SK-MEL-5 (cell line): ENCODE results near the gene UGT1A3. TPM values are rescaled to one million over a fixed set of nuclear protein-coding genes. Genes with fewer than 3 reads are reported as not detected.

Experiments
- DNase-seq: peaks from one replicate; pipeline ENCODE4 v3.0.0-alpha.2; 2016; ENCODE audit warnings: low read depth, low spot score
- in situ Hi-C: cut with HindIII; loops from 2 replicates; pipeline ENCODE4 v1.10.0; 2016; ENCODE audit warnings: low sequenced_read_pairs, high pct_unique_total_duplicates, low pct_unique_long_range_greater_than_20kb
- total RNA-seq: library from RNA; depleted of rRNA; stranded (reverse); fragments of >200 nt; shearing (Covaris generic); gene quantifications from 2 replicates; pipeline ENCODE4 v1.2.3, GENCODE V29; 2014

The UGT1A3 gene
- total RNA-seq, 1 experiment from 2014 or later = not detected

DNA sequence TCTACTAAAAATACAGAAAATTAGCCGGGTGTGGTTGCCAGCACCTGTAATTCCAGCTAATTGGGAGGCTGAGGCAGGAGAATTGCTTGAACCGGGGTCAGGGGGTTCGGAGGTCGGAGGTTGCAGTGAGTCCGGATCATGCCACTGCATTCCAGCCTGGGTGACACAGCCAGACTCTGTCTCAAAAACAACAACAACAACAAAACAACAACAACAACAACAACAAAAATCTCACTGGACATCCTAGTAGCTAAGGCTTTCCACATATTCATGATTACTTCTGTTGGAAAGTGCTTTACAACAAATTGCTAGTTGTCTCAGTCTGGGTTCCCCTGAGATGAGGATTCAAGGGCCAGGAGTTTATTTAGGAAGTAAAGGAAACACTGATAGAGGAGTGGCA is 45.0 kb downstream of the UGT1A3 start:
- no peak for DNase-seq
- in situ Hi-C loops = no loop called here

DNA sequence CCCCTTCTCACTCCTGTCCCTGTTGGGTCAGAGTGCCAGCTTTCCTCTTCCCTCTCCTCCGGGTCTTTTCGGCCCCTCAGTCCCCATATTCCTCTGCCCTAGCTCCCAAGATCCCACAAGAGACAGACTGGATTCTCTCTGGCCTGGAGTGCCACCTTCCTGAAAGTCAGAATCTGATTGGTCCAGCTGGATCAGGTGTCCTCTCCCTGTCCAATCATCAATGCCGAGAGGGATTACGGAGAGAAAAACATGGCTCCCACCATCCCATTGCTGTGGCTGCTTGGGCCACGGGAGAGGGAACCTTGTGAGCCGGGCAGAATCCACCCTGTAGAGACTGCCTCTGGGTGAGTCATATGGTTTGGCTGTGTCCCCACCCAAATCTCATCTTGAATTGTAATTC is 46.6 kb downstream of the UGT1A3 start:
- in situ Hi-C loops = no loop called here
- peak; percentile 14 for DNase-seq

DNA sequence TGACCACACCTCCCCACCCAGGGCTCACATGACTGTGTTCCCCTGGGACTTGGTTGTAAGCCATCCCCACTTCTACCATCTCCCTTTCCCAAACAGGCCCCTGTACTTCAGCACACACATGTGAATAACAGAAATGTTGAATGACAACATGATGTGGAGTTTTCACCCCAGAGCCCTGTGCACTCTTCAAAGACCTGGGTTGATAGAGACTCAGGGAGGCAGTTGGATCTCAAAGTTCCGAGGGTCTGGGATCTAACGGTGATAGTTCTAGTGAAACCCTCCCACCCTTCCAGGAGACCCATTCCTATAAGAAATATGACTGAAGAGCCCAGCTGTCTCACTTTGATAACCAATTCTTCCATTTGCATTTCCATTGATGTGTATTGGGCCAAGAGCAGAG is 49.2 kb downstream of the UGT1A3 start, which contains the start of gene MROH2A:
MROH2A (plus strand) TSS at position 301 of the 400 bp plus-strand sequence. CDS start 1,029 bp downstream, outside the sequence.
- no peak for DNase-seq
- in situ Hi-C loops = no loop called here

DNA sequence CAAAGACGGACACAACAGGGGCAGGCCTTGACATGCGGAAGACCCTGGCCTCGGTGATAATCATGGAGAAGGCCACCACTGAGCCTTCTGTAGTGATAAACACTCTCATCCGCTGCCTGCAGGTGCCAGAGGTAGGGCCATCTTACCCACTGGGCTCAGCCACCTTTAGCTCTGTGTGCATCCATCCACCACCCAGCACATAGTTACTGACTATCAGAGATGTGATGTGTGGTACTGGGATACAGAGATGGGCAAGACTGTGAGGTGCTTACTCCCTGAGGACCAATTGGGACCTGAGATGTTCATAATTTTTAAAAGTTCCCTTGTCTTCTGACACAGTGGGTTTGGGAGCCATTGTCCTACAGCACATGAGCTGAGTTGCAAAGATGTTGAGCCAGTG is 50.9 kb downstream of the UGT1A3 start:
- in situ Hi-C loops = no loop called here

DNA sequence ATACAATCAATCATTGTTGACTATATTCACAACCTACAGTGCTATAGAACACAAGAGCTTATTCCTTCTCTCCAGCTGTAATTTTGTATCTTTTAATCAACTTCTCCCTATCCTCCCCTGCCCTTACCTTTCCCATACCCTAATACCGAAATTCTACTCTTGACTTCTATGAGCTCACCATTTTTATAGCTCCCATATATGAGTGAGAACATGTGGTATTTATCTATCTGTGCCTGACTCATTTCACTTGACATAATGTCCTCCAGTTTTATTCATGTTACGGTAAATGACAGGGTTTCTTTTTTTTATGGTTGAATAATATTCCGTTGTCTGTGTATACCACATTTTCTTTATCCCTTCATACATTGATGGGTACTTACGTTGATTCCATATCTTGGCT is 51.9 kb downstream of the UGT1A3 start:
- DNase-seq = no peak
- in situ Hi-C loops = no loop called here

More for the DNA sequence above, 50.9 kb downstream of the UGT1A3 start:
- no peak for DNase-seq

DNA sequence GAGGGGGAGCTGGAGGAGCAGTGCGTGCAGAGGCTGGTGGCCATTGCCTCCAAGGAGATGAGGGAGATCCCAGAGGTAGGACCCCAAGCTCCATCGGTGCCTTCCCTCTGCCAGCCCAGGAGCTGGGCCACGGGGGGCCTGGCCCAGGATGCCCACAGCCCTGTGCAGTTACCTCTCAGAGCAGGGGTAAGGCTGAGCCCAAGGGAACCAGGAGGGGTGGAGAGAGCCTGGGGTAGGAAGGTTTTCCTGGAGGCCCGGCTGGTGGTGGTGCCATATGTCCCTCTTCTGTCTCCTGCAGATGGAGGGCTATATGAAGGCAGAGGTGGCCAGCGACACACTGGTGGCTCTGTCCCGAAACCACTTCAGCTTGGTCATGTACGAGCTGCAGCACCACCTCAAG is 60.7 kb downstream of the UGT1A3 start:
- in situ Hi-C loops = no loop called here
- DNase-seq = no peak

DNA sequence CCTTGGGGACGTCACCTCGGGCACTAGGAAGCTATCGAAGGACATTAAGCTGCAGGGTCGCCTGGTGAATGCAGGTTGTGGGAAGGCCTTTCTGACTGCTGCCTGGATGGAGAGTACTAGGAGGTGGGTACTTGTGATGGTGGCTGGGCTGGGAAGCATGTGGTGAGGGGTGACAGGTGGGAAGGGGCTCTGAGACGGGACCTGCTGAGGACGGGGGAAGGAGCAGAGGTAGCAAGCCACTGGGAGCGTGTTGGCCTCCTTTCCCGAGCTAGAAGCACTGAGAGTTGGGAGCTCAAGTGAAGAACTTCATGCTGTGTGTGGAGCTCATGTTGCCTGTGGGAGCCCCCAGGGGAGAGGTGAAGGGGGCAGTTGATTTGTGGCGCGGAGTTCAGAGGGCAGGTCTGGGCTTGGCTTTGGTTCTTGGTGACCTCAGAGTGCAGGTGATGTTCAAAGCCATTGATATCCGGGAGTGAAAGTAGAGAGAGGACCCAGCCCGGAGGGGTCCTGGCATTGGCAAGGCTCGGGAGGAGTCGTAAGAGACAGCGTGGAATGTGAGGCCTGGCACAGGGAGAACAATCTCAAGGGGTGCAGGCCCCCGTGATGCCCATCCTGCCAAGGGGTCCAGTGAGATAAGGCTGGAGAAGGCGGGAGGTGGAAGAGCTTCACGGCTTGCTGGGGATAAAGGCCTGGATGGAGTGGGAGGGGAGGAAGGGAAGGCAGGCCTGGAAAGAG is 62.5 kb downstream of the UGT1A3 start:
- in situ Hi-C loops = no loop called here
- DNase-seq = no peak

DNA sequence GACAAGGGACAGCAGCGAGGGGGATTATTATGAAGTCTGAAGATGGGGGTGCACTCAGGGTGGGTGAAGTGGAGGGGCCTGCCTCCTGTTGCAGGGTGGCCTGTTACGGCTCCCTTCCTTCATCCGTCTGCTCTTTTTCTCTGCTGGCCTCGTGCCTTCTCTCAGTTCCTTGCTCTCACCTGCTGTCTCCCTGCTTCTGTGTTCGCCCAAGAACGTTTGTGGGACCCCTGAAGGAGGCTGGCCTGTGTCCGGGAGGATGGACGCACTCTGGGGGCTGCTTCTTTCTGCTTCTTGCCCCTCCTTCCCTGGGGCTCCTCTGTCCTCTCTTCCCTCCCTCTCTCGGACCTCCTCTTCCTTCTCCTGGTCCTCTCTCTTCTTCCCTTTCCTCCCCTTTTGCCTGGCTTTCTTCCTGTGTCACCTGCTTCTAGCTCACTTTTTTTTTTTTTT is 63.1 kb downstream of the UGT1A3 start:
- DNase-seq = no peak
- in situ Hi-C loops = no loop called here

DNA sequence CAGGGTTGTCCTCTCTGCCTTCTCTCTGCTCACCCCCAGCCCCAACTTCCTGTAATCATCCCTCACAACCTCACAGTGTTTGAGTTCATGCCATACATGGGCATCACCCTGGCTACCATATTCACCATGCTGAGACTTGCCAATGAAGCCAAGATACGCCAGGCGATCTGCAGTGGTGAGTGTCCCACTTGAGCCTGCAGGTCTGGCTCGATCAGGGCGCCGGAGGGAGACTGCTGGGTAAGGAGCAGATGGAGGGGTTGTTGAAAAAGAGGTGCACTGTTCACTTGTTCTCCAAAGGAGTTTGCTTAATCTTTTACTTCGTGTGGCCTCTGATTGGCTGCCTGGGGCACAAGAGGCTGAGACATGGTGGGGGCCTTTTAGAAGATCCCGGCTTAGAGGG is 63.9 kb downstream of the UGT1A3 start:
- DNase-seq = no peak
- in situ Hi-C loops = no loop called here

DNA sequence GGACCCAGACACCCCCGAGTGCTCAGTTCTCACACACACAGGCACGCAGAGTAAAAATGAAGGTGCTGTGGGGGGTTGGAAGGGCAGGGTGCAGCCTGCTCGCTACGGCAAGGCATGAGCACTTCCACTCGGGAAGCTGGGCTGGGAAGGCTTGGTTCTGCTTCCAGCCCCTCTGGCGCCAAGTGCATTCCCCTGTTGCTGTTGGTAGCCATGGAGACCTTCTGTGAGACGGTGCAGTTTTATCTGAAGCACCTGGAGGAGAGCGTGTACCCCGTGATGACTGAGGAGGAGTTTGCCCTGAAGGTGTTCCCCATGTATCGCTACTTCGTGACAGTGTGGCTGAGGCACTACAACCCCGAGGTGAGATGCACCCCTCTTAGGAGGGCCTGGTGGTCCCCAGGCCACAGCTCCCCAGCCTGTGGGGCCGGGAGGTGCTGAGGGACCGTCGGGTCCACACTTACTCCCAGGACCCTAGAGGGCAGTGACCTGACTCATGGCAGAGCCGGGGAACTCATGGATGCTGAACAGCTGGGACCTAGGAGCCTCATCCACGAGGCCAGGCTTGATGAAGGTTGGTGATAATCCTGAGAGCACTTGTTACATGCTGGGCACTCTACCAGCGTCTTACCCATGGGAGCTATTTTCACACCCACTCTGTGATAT is 64.8 kb downstream of the UGT1A3 start:
- no peak for DNase-seq
- in situ Hi-C loops = no loop called here

DNA sequence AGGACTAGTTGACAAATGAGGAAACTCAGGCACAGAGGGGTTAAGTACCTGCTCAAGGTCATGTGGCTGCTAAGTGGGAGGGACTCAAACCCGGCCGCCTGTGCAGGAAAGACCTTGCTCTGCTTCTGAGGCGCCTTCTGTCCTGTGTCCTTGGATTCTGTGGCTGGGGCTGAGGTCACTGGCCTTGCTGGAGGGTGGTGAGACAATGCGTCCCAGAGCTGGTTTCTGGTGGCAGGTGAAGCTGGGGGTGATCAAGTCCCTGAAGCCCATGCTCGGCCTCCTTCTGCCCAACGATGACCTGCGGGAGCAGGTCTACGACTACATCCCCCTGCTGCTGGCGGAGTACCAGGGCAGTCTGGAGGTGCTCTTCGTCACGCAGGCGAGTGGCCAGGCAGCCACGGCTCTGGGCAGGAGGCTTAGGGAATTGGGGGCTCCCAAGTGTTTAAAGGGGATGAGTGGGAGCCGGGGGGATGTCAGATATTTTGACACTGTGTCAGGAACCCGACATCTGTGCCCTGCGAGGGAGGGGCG is 65.4 kb downstream of the UGT1A3 start:
- in situ Hi-C loops = no loop called here
- no peak for DNase-seq

DNA sequence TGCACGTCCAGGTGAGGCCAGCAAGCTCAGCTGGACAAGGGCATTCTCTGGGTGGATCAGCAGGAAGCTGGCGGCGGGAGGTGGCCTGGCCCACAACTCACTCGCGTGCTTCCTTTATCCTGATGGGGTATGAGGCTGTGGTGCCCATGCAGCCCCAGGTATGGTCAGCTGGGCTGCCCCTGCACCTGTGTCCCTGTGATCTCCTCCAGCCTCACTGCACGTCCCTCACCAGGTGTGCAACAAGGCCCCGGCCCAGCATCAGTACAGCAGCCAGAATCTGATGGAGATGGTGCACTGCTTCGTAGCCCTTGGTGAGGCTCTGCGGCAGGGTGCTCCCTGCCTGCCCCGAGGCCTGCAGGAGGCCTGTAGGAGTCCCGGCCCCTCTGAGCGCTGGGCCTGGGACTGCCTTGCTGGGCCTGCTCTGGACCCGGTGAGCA is 66.9 kb downstream of the UGT1A3 start:
- DNase-seq = no peak
- in situ Hi-C loops = no loop called here

DNA sequence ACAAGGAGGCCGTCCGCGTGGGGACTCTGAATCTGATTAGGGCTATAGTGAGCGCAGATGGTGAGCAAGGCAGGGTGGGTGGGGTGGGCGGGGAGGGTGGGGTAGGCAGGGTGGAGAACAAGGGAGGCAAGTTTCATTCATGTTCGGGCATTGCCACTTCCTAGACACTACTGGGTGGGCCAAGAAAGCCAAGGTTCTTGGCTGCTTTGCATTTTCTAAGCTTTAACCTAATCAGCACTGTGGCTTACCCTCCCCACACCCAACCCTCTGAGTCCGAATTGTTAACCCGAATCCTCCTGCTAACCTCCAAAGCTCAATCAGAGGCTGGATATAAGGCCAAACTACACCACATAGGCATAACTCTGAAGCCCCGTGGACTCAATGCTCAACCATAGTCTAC is 67.4 kb downstream of the UGT1A3 start:
- no peak for DNase-seq
- in situ Hi-C loops = no loop called here

DNA sequence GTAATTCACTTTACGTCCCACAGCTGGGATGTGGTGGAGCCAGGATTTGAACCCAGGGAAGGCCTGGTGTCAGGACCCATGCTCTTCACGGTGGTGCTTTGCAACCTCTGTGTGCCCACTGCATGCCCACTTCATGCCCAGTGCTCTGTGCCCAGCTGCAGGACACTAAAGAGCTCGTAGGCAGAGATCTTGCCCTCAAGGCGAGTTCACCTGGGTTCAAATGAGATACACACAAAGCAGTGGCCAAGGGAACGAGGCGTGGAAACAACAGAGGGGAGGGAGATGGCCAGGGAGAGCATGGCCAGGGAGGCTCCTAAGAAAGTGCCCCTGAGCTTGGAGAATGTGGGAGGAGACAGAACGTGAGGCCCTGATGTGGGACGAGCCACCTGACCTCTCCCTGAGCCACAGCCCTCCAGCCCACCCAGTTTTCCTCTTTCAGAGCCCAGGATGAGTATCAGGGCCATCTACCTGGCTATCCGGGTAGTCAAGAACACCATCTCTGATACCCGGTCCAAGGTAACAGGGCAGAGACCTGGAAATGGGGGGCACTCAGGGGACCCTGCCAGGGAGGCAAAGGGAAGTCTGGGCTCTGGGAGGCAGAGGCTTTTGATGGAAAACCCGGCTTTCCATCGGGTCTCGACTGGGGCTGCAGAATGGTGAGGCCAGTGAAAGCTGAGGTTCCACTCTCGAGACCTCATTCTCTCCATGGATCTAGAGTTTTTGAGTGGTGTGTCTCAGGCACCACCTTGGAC is 69.7 kb downstream of the UGT1A3 start:
- in situ Hi-C loops = no loop called here
- DNase-seq = no peak

DNA sequence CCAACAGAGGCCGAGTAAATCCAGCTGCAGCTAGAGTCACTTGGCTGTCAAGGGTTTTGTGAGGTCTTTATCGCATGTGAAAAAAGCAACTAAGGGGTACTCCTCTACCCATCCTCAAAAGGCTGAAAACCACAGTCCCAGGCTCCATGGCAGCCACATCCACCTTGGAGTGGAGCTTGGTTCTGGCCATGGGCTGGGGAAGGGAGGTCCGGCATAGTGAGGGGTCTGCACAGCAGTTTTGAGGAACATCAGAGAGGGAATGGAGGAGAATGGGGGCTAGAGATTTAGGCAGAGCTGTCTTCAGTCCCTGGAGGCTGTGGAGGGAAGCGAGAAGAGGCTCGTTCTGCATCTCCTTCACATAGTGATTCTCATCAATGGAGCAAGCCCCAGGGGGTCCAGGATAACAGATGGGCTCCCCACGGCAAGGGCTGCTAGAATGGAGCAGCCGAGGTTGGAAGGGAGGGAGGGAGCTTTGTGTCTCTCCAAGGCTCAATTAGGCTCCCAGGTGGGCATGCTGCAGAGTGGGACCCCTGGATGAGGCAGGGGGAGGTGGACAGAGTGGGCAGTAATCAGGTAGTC is 70.3 kb downstream of the UGT1A3 start:
- no peak for DNase-seq
- in situ Hi-C loops = no loop called here

DNA sequence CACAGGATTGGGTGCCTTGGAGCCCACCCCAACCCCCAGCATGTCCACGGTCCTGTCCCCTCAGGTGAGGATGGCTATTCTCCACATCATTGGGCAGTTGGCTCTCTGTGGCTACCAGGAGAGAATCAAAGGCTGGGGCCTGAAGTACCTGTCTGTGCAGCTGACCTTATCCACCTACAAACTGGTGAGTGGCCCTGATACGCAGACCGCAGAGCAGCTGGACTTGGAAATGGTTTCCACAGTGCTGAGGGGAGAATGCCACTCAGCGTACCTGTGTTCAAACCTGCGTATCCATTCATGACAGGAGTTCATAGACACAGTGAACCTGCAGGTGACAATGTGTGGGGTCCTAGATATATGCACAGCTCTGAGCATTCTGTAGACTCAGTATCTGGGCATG is 70.9 kb downstream of the UGT1A3 start:
- in situ Hi-C loops = no loop called here

DNA sequence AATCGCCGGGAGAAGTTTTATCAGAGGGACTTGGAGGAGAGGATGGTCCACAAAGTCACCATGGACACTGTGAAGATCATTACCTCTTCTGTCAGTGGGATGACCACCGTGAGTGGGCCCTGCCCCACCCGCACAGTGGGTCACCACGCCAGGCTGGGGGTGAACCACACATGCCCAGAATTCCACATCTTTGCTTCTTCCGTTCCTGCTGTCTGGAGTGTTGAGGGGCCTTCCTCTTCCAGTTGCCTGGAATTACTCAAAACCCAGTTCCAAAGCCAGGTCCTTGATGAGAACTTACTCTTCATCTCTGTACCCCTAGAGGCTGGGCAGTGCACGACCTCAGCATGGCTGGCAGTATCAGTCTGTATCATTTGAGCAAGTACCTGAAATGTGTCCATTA is 71.4 kb downstream of the UGT1A3 start:
- in situ Hi-C loops = no loop called here
- DNase-seq = no peak

More for the DNA sequence above, 70.9 kb downstream of the UGT1A3 start:
- DNase-seq = no peak
